ENCODE results near the gene ZDHHC16. TPM values are rescaled to one million over a fixed set of nuclear protein-coding genes. Genes with fewer than 3 reads are reported as not detected.

ZDHHC16 gene
- total RNA-seq, 4 donors from 2014 or later = 17.0 to 36.9 (median 28.2) TPM

GRCh38 chr10:97482381-97482780 lies 36.4 kb downstream of the ZDHHC16 start:
- Histone ChIP-seq H3K27me3 (no peaks in the 10 kb centered on the region), H3K36me3 (peaks cover 9 to 87% (median 25%) of the 10 kb centered on the region in 3 donors), H3K27ac (no peak overlapping the region), H3K4me3 (no peak overlapping the region), H3K4me1 (peaks cover 0 to 45% (median 7%) of the 10 kb centered on the region in 3 donors), H3K9me3 (no peaks in the 10 kb centered on the region)
- 85 to 86% methylated on average over 1 of the region's 1 CpG for WGBS, 2 donors
- TF ChIP-seq POLR2A (IDR thresholded peaks at IDR 0.05) (no peak), CTCF (IDR thresholded peaks at IDR 0.05) (no peak)
- no peak for DNase-seq
- intact Hi-C loops (cut with DNase I) = no loop called here

GRCh38 chr10:97483506-97483905 lies 37.5 kb downstream of the ZDHHC16 start:
- TF ChIP-seq CTCF (IDR thresholded peaks at IDR 0.05) (no peak), POLR2A (IDR thresholded peaks at IDR 0.05) (no peak)
- H3K36me3 ChIP-seq = peaks cover 9 to 80% (median 16%) of the 10 kb centered on the region in 3 donors
- H3K27me3 ChIP-seq = no peaks in the 10 kb centered on the region
- H3K27ac ChIP-seq = no peak overlapping the region
- 65 to 69% methylated on average over 3 of the region's 3 CpGs for WGBS, 2 donors
- H3K9me3 ChIP-seq = no peaks in the 10 kb centered on the region
- DNase-seq = no peak
- H3K4me1 ChIP-seq = peaks cover 0 to 46% (median 7%) of the 10 kb centered on the region in 3 donors
- no peak overlapping the region for H3K4me3 ChIP-seq
- intact Hi-C loops (cut with DNase I) = no loop called here

GRCh38 chr10:97483921-97484320 lies 37.9 kb downstream of the ZDHHC16 start:
- H3K27ac ChIP-seq = no peak overlapping the region
- no peaks in the 10 kb centered on the region for H3K9me3 ChIP-seq
- intact Hi-C loops (cut with DNase I) = no loop called here
- DNase-seq = no peak
- no peaks in the 10 kb centered on the region for H3K27me3 ChIP-seq
- no peak for TF ChIP-seq POLR2A (IDR thresholded peaks at IDR 0.05)
- TF ChIP-seq CTCF (IDR thresholded peaks at IDR 0.05) = no peak
- WGBS, 2 donors = 87 to 92% methylated on average over 1 of the region's 1 CpG
- peaks cover 9 to 76% (median 12%) of the 10 kb centered on the region in 3 donors for H3K36me3 ChIP-seq
- no peak overlapping the region for H3K4me3 ChIP-seq
- H3K4me1 ChIP-seq = peaks cover 0 to 50% (median 7%) of the 10 kb centered on the region in 3 donors

- 92 to 93% methylated on average over 3 to 4 of the region's 4 CpGs for WGBS, 2 donors
- peaks cover 0 to 57% (median 2%) of the 10 kb centered on the region in 3 donors for H3K36me3 ChIP-seq
- TF ChIP-seq CTCF (IDR thresholded peaks at IDR 0.05) (no peak), POLR2A (IDR thresholded peaks at IDR 0.05) (no peak)
- H3K27me3 ChIP-seq = no peaks in the 10 kb centered on the region
- H3K4me3 ChIP-seq = no peak overlapping the region
- H3K27ac ChIP-seq = no peak overlapping the region
- H3K9me3 ChIP-seq = no peaks in the 10 kb centered on the region
- no peak for DNase-seq
- intact Hi-C loops (cut with DNase I) = no loop called here
- peaks cover 0 to 51% (median 10%) of the 10 kb centered on the region in 3 donors for H3K4me1 ChIP-seq
Measured at GRCh38 chr10:97485647-97486281, 39.8 kb downstream of the ZDHHC16 start.

GRCh38 chr10:97490592-97490991 lies 44.6 kb downstream of the ZDHHC16 start:
- Histone ChIP-seq H3K27ac (no peak overlapping the region), H3K36me3 (peaks cover 0 to 26% (median 0%) of the 10 kb centered on the region in 3 donors)
- WGBS, 2 donors = 33 to 69% methylated on average over 1 to 2 of the region's 2 CpGs

More at GRCh38 chr10:97490592-97490991, 44.6 kb downstream of the ZDHHC16 start:
- intact Hi-C loops (cut with DNase I) = no loop called here
- no peaks in the 10 kb centered on the region for H3K9me3 ChIP-seq
- no peak for TF ChIP-seq CTCF (IDR thresholded peaks at IDR 0.05)
- H3K27me3 ChIP-seq = no peaks in the 10 kb centered on the region
- H3K4me3 ChIP-seq = no peak overlapping the region
- H3K4me1 ChIP-seq = peaks cover 4 to 66% (median 20%) of the 10 kb centered on the region in 3 donors
- no peak for DNase-seq

All from esophagus squamous epithelium (tissue), 5 donors.